Measurements from ENCODE around the gene TNRC18.

Gene TNRC18

GRCh38 chr7:5388905-5389433, 34.7 kb downstream of the TNRC18 start:
- H3K9me3 Mint-ChIP-seq = no peaks in the 10 kb centered on the region
- peaks cover 11% of the 10 kb centered on the region for H3K4me1 Mint-ChIP-seq (ENCODE audit: low read depth)
- no peaks in the 10 kb centered on the region for H3K27me3 Mint-ChIP-seq (ENCODE audit: low read depth)
- no peak overlapping the region for H3K4me3 Mint-ChIP-seq
- H3K36me3 Mint-ChIP-seq (ENCODE audit: low read depth) = peaks cover 26% of the 10 kb centered on the region
- H3K27ac Mint-ChIP-seq = no peak overlapping the region

- Mint-ChIP-seq H3K27me3 (ENCODE audit: low read depth) (no peaks in the 10 kb centered on the region), H3K9me3 (no peaks in the 10 kb centered on the region), H3K4me3 (no peak overlapping the region), H3K4me1 (ENCODE audit: low read depth) (peaks cover 10% of the 10 kb centered on the region), H3K27ac (no peak overlapping the region), H3K36me3 (ENCODE audit: low read depth) (peaks cover 23% of the 10 kb centered on the region)
Measured at GRCh38 chr7:5388273-5388901, 35.2 kb downstream of the TNRC18 start.

- peaks cover 7% of the 10 kb centered on the region for H3K4me1 Mint-ChIP-seq (ENCODE audit: low read depth)
- no peak overlapping the region for H3K4me3 Mint-ChIP-seq
- peaks cover 17% of the 10 kb centered on the region for H3K36me3 Mint-ChIP-seq (ENCODE audit: low read depth)
- H3K27me3 Mint-ChIP-seq (ENCODE audit: low read depth) = no peaks in the 10 kb centered on the region
- H3K9me3 Mint-ChIP-seq = no peaks in the 10 kb centered on the region
- no peak overlapping the region for H3K27ac Mint-ChIP-seq
Measured at GRCh38 chr7:5387711-5388245, 35.9 kb downstream of the TNRC18 start.

DNA sequence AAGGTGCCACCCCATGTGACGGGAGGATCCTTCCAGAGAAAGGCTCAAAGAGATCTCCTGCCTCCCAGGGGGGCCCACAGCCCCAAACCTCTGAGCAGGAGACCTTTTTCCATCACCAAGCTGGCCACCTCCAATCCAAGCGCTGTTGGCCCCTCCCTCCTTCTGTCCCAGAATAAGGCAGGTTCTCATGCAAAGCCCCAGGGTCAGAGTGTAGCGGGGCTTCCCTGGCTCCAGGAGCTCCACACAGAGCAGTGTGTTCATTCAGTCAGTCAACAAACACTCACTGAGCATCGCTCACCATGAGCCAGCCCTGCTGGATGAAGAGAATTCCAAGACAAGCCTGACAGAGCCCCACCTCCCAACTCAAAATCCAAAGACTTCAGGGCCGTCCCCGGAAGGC, 39.0 kb downstream of the TNRC18 start:
- no peak overlapping the region for H3K4me3 Mint-ChIP-seq

GRCh38 chr7:5383314-5384098, 40.1 kb downstream of the TNRC18 start:
- Mint-ChIP-seq H3K4me1 (ENCODE audit: low read depth) (peaks cover 7% of the 10 kb centered on the region), H3K27me3 (ENCODE audit: low read depth) (no peaks in the 10 kb centered on the region), H3K4me3 (no peak overlapping the region), H3K9me3 (no peaks in the 10 kb centered on the region), H3K27ac (no peak overlapping the region), H3K36me3 (ENCODE audit: low read depth) (peaks cover 15% of the 10 kb centered on the region)

More for the DNA sequence above, 39.0 kb downstream of the TNRC18 start:
- no peaks in the 10 kb centered on the region for H3K9me3 Mint-ChIP-seq
- H3K27me3 Mint-ChIP-seq (ENCODE audit: low read depth) = no peaks in the 10 kb centered on the region
- no peak overlapping the region for H3K27ac Mint-ChIP-seq
- peaks cover 7% of the 10 kb centered on the region for H3K4me1 Mint-ChIP-seq (ENCODE audit: low read depth)
- peaks cover 15% of the 10 kb centered on the region for H3K36me3 Mint-ChIP-seq (ENCODE audit: low read depth)

- no peaks in the 10 kb centered on the region for H3K27me3 Mint-ChIP-seq (ENCODE audit: low read depth)
- no peak overlapping the region for H3K27ac Mint-ChIP-seq
- peaks cover 16% of the 10 kb centered on the region for H3K36me3 Mint-ChIP-seq (ENCODE audit: low read depth)
- H3K9me3 Mint-ChIP-seq = no peaks in the 10 kb centered on the region
- H3K4me1 Mint-ChIP-seq (ENCODE audit: low read depth) = peaks cover 7% of the 10 kb centered on the region
- no peak overlapping the region for H3K4me3 Mint-ChIP-seq
Measured at GRCh38 chr7:5382281-5382892, 41.2 kb downstream of the TNRC18 start.

DNA sequence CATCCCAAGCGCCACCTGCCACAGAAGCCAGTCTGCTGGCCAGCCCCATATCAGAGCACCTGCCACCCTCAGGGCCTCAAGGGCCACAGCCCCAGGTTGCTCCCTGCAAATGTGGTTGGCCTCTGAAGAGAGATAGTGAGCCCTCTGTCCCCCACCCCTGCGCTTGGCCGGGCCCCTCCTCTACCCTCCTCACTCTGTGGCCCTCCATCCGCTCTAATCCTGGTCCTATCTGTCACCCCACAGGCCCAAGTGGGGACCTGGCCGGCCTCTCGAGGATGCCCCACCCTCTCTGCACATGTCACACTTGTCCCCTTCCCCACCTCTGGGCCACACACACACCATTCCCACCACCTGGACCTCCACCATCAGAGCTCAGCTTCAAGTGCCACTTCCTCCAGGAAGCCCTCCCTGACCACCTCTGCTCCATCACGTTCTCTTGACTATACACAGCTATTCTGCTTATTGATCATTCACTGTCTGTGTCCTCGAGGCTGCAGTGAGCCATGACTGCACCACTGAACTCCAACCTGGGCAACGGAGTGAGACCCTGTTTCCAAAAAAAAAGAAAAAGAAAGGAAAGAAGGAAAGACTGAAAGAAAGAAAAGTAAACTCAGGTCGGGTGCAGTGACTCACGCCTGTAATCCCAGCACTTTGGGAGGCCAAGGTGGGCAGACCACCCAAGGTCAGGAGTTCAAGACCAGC, 42.4 kb downstream of the TNRC18 start:
- Mint-ChIP-seq H3K4me1 (ENCODE audit: low read depth) (peaks cover 3% of the 10 kb centered on the region), H3K27ac (no peak overlapping the region), H3K4me3 (no peak overlapping the region), H3K27me3 (ENCODE audit: low read depth) (no peaks in the 10 kb centered on the region), H3K9me3 (no peaks in the 10 kb centered on the region), H3K36me3 (ENCODE audit: low read depth) (peaks cover 10% of the 10 kb centered on the region)

- Mint-ChIP-seq H3K4me1 (ENCODE audit: low read depth) (peaks cover 3% of the 10 kb centered on the region), H3K27ac (no peak overlapping the region), H3K27me3 (ENCODE audit: low read depth) (no peaks in the 10 kb centered on the region), H3K4me3 (no peak overlapping the region), H3K9me3 (no peaks in the 10 kb centered on the region), H3K36me3 (ENCODE audit: low read depth) (peaks cover 7% of the 10 kb centered on the region)
Measured at GRCh38 chr7:5380350-5381070, 43.1 kb downstream of the TNRC18 start.

DNA sequence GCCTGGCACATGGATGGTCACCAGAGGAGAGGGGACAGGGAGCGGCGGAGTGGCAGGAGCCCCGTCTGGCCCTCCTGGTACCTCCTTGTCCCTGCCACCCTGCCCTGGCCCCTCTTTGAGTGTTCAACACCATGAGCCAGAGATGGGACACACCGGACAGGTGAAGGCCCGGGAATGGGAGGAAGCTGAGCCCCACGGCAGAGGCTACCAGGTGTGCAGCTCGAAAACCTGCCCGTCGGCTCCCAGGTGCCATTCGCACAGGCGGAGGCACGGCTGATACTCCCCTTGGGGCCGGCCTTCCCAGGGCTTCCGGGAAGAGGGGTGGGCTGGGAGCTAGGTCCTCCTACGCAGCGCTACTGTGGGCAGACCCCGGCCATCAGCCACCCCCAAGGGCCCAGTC, 44.1 kb downstream of the TNRC18 start:
- H3K4me3 Mint-ChIP-seq = no peak overlapping the region
- H3K9me3 Mint-ChIP-seq = no peaks in the 10 kb centered on the region
- peaks cover 5% of the 10 kb centered on the region for H3K36me3 Mint-ChIP-seq (ENCODE audit: low read depth)

DNA sequence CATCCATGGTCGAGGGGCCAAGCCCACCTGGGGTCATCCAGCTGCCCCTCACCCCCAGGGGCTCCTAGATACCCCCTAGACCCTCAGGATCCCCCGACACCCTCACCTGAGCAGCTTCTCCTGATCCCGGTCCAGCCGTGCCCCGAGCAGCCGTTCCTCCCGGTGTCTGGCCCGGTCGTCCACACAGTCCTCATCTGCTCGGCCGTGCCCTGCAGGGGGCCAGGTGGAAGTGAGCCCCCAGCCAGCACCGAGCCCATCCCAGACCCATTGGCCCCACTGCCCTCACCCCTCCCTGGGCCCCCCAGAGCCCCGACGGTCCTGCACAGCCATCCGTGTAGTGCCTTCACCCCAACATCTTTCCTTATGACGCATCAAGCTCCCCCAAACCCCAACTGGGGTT, 45.8 kb downstream of the TNRC18 start:
- H3K36me3 Mint-ChIP-seq (ENCODE audit: low read depth) = peaks cover 7% of the 10 kb centered on the region
- H3K27me3 Mint-ChIP-seq (ENCODE audit: low read depth) = no peaks in the 10 kb centered on the region
- no peaks in the 10 kb centered on the region for H3K9me3 Mint-ChIP-seq
- H3K27ac Mint-ChIP-seq = no peak overlapping the region
- H3K4me3 Mint-ChIP-seq = no peak overlapping the region
- no peaks in the 10 kb centered on the region for H3K4me1 Mint-ChIP-seq (ENCODE audit: low read depth)

More for the DNA sequence above, 44.1 kb downstream of the TNRC18 start:
- Mint-ChIP-seq H3K27ac (no peak overlapping the region), H3K27me3 (ENCODE audit: low read depth) (no peaks in the 10 kb centered on the region), H3K4me1 (ENCODE audit: low read depth) (peaks cover 3% of the 10 kb centered on the region)

DNA sequence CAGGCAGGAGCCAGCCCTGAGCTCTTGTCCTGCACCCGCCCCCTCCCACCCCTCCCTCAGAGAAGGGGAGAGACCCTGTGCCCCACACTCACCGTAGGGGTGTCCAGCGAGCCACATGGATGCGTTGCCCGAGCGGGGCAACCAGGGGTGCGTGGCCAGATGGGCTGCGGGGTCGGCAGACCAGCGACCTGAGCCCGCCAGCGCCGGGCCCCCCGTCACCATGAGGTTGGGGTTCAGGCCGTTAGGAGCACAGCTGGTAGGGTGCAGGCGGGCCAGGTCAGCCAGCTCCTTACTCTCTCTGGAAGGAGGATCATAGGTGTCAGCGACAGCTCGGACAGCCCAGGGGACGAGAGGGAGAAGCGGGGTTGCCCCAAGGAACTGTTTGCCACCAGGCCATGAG, 46.4 kb downstream of the TNRC18 start:
- peaks cover 7% of the 10 kb centered on the region for H3K36me3 Mint-ChIP-seq (ENCODE audit: low read depth)
- H3K4me1 Mint-ChIP-seq (ENCODE audit: low read depth) = no peaks in the 10 kb centered on the region
- H3K27me3 Mint-ChIP-seq (ENCODE audit: low read depth) = no peaks in the 10 kb centered on the region
- H3K9me3 Mint-ChIP-seq = no peaks in the 10 kb centered on the region
- H3K4me3 Mint-ChIP-seq = no peak overlapping the region
- no peak overlapping the region for H3K27ac Mint-ChIP-seq

DNA sequence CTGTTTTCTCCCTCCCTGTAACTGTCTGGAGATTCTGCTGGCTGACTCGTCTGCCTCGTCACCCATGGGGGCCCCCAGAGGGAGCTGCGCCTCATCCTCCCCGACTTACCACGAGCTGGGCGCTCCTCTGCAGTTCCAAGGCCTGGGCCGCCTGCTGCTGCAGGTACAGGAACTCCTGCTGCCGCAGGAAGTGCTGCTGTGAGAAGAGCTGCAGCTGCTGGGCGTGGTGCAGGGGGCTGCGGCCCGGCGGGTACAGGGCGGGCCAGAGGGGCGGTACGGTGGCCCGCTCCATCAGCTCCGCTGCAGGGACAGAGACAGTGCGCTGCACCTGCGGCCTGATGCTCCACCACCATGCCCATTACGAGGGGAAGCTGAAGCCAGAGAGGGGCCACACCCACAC, 47.7 kb downstream of the TNRC18 start:
- no peak overlapping the region for H3K4me3 Mint-ChIP-seq
- H3K9me3 Mint-ChIP-seq = no peaks in the 10 kb centered on the region
- H3K27ac Mint-ChIP-seq = no peak overlapping the region
- peaks cover 5% of the 10 kb centered on the region for H3K36me3 Mint-ChIP-seq (ENCODE audit: low read depth)
- H3K4me1 Mint-ChIP-seq (ENCODE audit: low read depth) = no peaks in the 10 kb centered on the region
- H3K27me3 Mint-ChIP-seq (ENCODE audit: low read depth) = no peaks in the 10 kb centered on the region

DNA sequence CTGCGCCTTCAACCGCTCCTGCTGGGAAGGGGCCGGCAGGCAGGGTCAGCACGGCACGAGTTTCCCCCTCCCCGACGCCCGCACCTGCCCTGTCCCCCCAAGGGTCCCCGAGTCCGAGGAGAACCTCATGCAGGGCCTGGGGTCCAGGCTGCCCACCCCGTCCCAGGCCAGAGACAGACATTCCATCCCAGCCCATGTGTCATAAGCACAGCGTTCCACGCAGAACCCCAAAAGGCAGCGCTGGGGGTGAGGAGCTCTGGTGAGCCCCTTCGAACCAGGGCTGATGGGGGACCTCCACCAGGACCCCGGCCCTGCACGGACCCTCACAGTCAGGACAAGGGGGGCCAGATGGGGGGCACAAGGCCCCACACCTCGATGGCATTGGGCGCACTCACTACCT, 49.2 kb downstream of the TNRC18 start:
- H3K36me3 Mint-ChIP-seq (ENCODE audit: low read depth) = peaks cover 10% of the 10 kb centered on the region
- H3K27me3 Mint-ChIP-seq (ENCODE audit: low read depth) = no peaks in the 10 kb centered on the region
- no peak overlapping the region for H3K27ac Mint-ChIP-seq

DNA sequence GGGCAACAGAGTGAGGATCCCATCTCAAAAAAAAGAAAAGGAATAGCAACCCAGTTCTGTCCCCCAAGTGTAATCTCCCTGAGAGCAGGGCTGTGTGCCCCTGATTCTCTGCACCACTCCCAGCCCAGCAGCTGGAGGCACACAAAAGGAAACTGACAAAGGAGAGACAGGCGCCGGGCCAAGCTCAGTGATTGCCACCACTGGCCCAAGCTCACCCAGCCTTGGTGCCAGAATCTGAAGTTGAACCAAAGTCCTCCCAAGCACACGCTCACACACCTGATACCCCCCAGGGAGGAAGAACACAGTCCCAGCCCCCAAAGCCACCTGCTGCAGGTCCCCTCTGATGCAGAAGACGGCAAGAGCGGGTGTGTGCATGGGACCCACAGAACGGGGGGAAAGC, 50.3 kb downstream of the TNRC18 start:
- no peak overlapping the region for H3K27ac Mint-ChIP-seq
- peaks cover 2% of the 10 kb centered on the region for H3K4me1 Mint-ChIP-seq (ENCODE audit: low read depth)
- peaks cover 13% of the 10 kb centered on the region for H3K36me3 Mint-ChIP-seq (ENCODE audit: low read depth)
- no peaks in the 10 kb centered on the region for H3K27me3 Mint-ChIP-seq (ENCODE audit: low read depth)
- H3K4me3 Mint-ChIP-seq = no peak overlapping the region
- no peaks in the 10 kb centered on the region for H3K9me3 Mint-ChIP-seq

More for the DNA sequence above, 49.2 kb downstream of the TNRC18 start:
- H3K4me3 Mint-ChIP-seq = no peak overlapping the region
- H3K4me1 Mint-ChIP-seq (ENCODE audit: low read depth) = no peaks in the 10 kb centered on the region
- H3K9me3 Mint-ChIP-seq = no peaks in the 10 kb centered on the region
